Naive thymus-derived CD4-positive, alpha-beta T cell (primary cell): ENCODE data around the gene TNK2. TPM values are rescaled to one million over a fixed set of nuclear protein-coding genes. Genes with fewer than 3 reads are reported as not detected.

Experiments used
- ATAC-seq: fragments of 150-1000 bp; cut with Tn5 transposase; 2 replicates; pipeline ENCODE4 v1.10.0; 2021; ENCODE audit warnings: mild to moderate bottlenecking, moderate library complexity
- CTCF ChIA-PET: fragments of 350-600 bp; sonication (Branson Sonifier 250); formaldehyde crosslinking; loops from one replicate; lab custom pipeline; 2021; ENCODE audit warnings: antibody characterized with exemption; lab: Charles Lee
- POLR2A ChIA-PET: fragments of 350-600 bp; sonication (Branson Sonifier 250); formaldehyde crosslinking; loops from one replicate; lab custom pipeline; 2021; ENCODE audit warnings: antibody characterized with exemption, inconsistent platforms; lab: Charles Lee
- DNase-seq, 9 donors: peaks; one replicate each; pipeline versions ENCODE4 v3.0.0 to v3.0.0-alpha.2; 2020 to 2022; ENCODE audit warnings: mixed read lengths in 1 of 9
- H3K27ac ChIP-seq: one replicate; pipeline ENCODE4 v1.7.0; 2013; ENCODE audit warnings: mild to moderate bottlenecking, low read depth, low read length, moderate library complexity
- H3K27me3 ChIP-seq, 2 donors: one replicate each; pipeline ENCODE4 v1.7.0; 2013; ENCODE audit warnings: low read length in 2 of 2, mild to moderate bottlenecking in 2 of 2, moderate library complexity in 2 of 2; ENCODE audit not compliant: control insufficient read depth in 2 of 2, insufficient read depth in 2 of 2
- H3K36me3 ChIP-seq, 3 experiments: 1 replicate in 2 of 3; 2 replicates in 1 of 3; pipeline ENCODE4 v1.7.0; 2013; ENCODE audit warnings: low read length in 3 of 3, mild to moderate bottlenecking in 3 of 3, moderate library complexity in 1 of 3; ENCODE audit not compliant: insufficient read depth in 3 of 3, control insufficient read depth in 2 of 3
- H3K4me1 ChIP-seq, 2 donors: one replicate each; pipeline ENCODE4 v1.7.0; 2013; ENCODE audit warnings: low read length in 2 of 2, mild to moderate bottlenecking in 2 of 2, moderate library complexity in 1 of 2; ENCODE audit not compliant: control insufficient read depth in 2 of 2, insufficient read depth in 2 of 2
- H3K4me3 ChIP-seq: 2 replicates; pipeline ENCODE4 v1.7.0; 2013; ENCODE audit warnings: mild to moderate bottlenecking, low read length
- H3K9me3 ChIP-seq, 3 experiments: 1 replicate in 2 of 3; 2 replicates in 1 of 3; pipeline ENCODE4 v1.7.0; 2013; ENCODE audit warnings: low read length in 3 of 3; ENCODE audit not compliant: control insufficient read depth in 2 of 3
- H3K27ac Mint-ChIP-seq, 9 donors: one replicate each; pipeline ENCODE4 v1.8.0; 2020 to 2022; ENCODE audit warnings: mixed read lengths in 9 of 9, mild to moderate bottlenecking in 8 of 9, moderate library complexity in 5 of 9, inconsistent platforms in 2 of 9
- H3K27me3 Mint-ChIP-seq, 5 donors: one replicate each; pipeline ENCODE4 v1.8.0; 2021 to 2022; ENCODE audit warnings: mixed read lengths in 5 of 5, mild to moderate bottlenecking in 1 of 5
- H3K36me3 Mint-ChIP-seq, 5 donors: one replicate each; pipeline ENCODE4 v1.8.0; 2020 to 2022; ENCODE audit warnings: mixed read lengths in 5 of 5, mild to moderate bottlenecking in 3 of 5, inconsistent platforms in 1 of 5
- H3K4me1 Mint-ChIP-seq, 7 donors: one replicate each; pipeline ENCODE4 v1.8.0; 2020 to 2022; ENCODE audit warnings: mixed read lengths in 7 of 7, mild to moderate bottlenecking in 3 of 7, inconsistent platforms in 1 of 7
- H3K4me3 Mint-ChIP-seq, 10 donors: one replicate each; pipeline ENCODE4 v1.8.0; 2020 to 2022; ENCODE audit warnings: mild to moderate bottlenecking in 10 of 10, mixed read lengths in 10 of 10, moderate library complexity in 6 of 10, inconsistent platforms in 2 of 10
- H3K9me3 Mint-ChIP-seq, 11 donors: one replicate each; pipeline ENCODE4 v1.8.0; 2020 to 2022; ENCODE audit warnings: mixed read lengths in 11 of 11, mild to moderate bottlenecking in 4 of 11, inconsistent platforms in 1 of 11, moderate library complexity in 1 of 11
- intact Hi-C, 2 donors: fragments of 100-400 bp; cut with micrococcal nuclease; formaldehyde crosslinking; loops; one replicate each; pipeline ENCODE4 v1.15.1; 2023
- polyA plus RNA-seq, 2 donors: library from polyadenylated mRNA; unstranded; fragments of 300-500 nt; fragmentation: Illumina TruSeq; gene quantifications; one replicate each; pipeline ENCODE4 v1.2.3, GENCODE V29; 2021
- total RNA-seq, 6 experiments: library from RNA in 5 of 6; stranded (reverse) in 5 of 6; gene quantifications; 1 replicate in 5 of 6; 2 replicates in 1 of 6; pipeline ENCODE4 v1.2.3 and lab custom pipeline; 2021 to 2026

Gene TNK2
- total and polyA plus RNA-seq, 7 experiments from 2014 or later, result 2.0 to 196 (median 184) TPM

GRCh38 chr3:195879416-195880036 lies 28.8 kb downstream of the TNK2 start:
- Histone ChIP-seq H3K9me3 (no peaks in the 10 kb centered on the region), H3K27ac (peak overlapping the region; percentile 27), H3K27me3 (no peaks in the 10 kb centered on the region), H3K4me3 (no peak overlapping the region), H3K36me3 (peaks cover 0 to 78% (median 27%) of the 10 kb centered on the region in 3 experiments), H3K4me1 (no peaks in the 10 kb centered on the region)
- Mint-ChIP-seq H3K27ac (peak overlapping the region in 2 of 9 donors; percentile 33 to 45), H3K27me3 (no peaks in the 10 kb centered on the region), H3K4me1 (peaks cover 0 to 11% (median 0%) of the 10 kb centered on the region in 7 donors), H3K4me3 (no peak overlapping the region), H3K9me3 (no peaks in the 10 kb centered on the region), H3K36me3 (peaks cover 0 to 14% (median 0%) of the 10 kb centered on the region in 5 donors)
- ChIA-PET POLR2A (no interaction called here), CTCF (no interaction called here)
- ATAC-seq (no peak), DNase-seq (no peak)
- intact Hi-C loops, result no loop called here

GRCh38 chr3:195878424-195879274 lies 29.7 kb downstream of the TNK2 start:
- H3K27me3 Mint-ChIP-seq, result no peaks in the 10 kb centered on the region
- ATAC-seq (no peak), DNase-seq (no peak)
- Histone ChIP-seq H3K4me3 (no peak overlapping the region), H3K36me3 (peaks cover 0 to 80% (median 27%) of the 10 kb centered on the region in 3 experiments), H3K9me3 (no peaks in the 10 kb centered on the region), H3K27me3 (no peaks in the 10 kb centered on the region), H3K4me1 (no peaks in the 10 kb centered on the region), H3K27ac (no peak overlapping the region)
- H3K9me3 Mint-ChIP-seq, result no peaks in the 10 kb centered on the region
- H3K27ac Mint-ChIP-seq, result peak overlapping the region in 3 of 9 donors; percentile 8 to 45 (median 33)
- intact Hi-C loops, result no loop called here
- CTCF ChIA-PET, result no interaction called here
- H3K4me3 Mint-ChIP-seq, result no peak overlapping the region
- peaks cover 0 to 11% (median 0%) of the 10 kb centered on the region in 7 donors for H3K4me1 Mint-ChIP-seq
- POLR2A ChIA-PET, result no interaction called here
- peaks cover 0 to 9% (median 0%) of the 10 kb centered on the region in 5 donors for H3K36me3 Mint-ChIP-seq

- ATAC-seq (peak; percentile 14), DNase-seq (no peak)
- Mint-ChIP-seq H3K4me3 (no peak overlapping the region), H3K36me3 (peaks cover 0 to 9% (median 0%) of the 10 kb centered on the region in 5 donors), H3K4me1 (peaks cover 0 to 11% (median 0%) of the 10 kb centered on the region in 7 donors), H3K9me3 (no peaks in the 10 kb centered on the region), H3K27me3 (no peaks in the 10 kb centered on the region), H3K27ac (peak overlapping the region in 5 of 9 donors; percentile 8 to 65 (median 19))
- ChIA-PET POLR2A (no interaction called here), CTCF (no interaction called here)
- Histone ChIP-seq H3K27ac (no peak overlapping the region), H3K9me3 (no peaks in the 10 kb centered on the region), H3K4me1 (no peaks in the 10 kb centered on the region), H3K27me3 (no peaks in the 10 kb centered on the region), H3K4me3 (no peak overlapping the region), H3K36me3 (peaks cover 0 to 80% (median 27%) of the 10 kb centered on the region in 3 experiments)
- intact Hi-C loops, result no loop called here
These were observed 30.5 kb downstream of the TNK2 start for GRCh38 chr3:195877767-195878423.

GRCh38 chr3:195877136-195877715 lies 31.1 kb downstream of the TNK2 start:
- H3K9me3 ChIP-seq, result no peaks in the 10 kb centered on the region
- POLR2A ChIA-PET, result no interaction called here
- Mint-ChIP-seq H3K36me3 (peaks cover 0 to 9% (median 0%) of the 10 kb centered on the region in 5 donors), H3K27me3 (no peaks in the 10 kb centered on the region), H3K4me1 (peaks cover 0 to 11% (median 0%) of the 10 kb centered on the region in 7 donors), H3K27ac (peak overlapping the region in 3 of 9 donors; percentile 23 to 65 (median 48)), H3K9me3 (no peaks in the 10 kb centered on the region), H3K4me3 (no peak overlapping the region)
- CTCF ChIA-PET, result no interaction called here
- intact Hi-C loops, result no loop called here
- H3K4me3 ChIP-seq, result no peak overlapping the region
- no peaks in the 10 kb centered on the region for H3K27me3 ChIP-seq
- DNase-seq (no peak), ATAC-seq (no peak)
- peaks cover 0 to 80% (median 26%) of the 10 kb centered on the region in 3 experiments for H3K36me3 ChIP-seq
- H3K4me1 ChIP-seq, result no peaks in the 10 kb centered on the region
- no peak overlapping the region for H3K27ac ChIP-seq

- peak overlapping the region in 3 of 9 donors; percentile 12 to 53 (median 13) for H3K27ac Mint-ChIP-seq
- intact Hi-C loops, result no loop called here
- no peak overlapping the region for H3K4me3 ChIP-seq
- POLR2A ChIA-PET, result no interaction called here
- H3K9me3 ChIP-seq, result no peaks in the 10 kb centered on the region
- H3K27me3 Mint-ChIP-seq, result no peaks in the 10 kb centered on the region
- peaks cover 0 to 9% (median 0%) of the 10 kb centered on the region in 7 donors for H3K4me1 Mint-ChIP-seq
- H3K4me1 ChIP-seq, result no peaks in the 10 kb centered on the region
- H3K36me3 ChIP-seq, result peaks cover 0 to 80% (median 21%) of the 10 kb centered on the region in 3 experiments
- CTCF ChIA-PET, result interaction anchor here (1.3 kb wide), 1 partner anchor 17 kb away, joined by 6 read pairs; no protein-coding TSS in a partner anchor
- H3K27me3 ChIP-seq, result no peaks in the 10 kb centered on the region
- peak; percentile 52 for ATAC-seq
- H3K36me3 Mint-ChIP-seq, result peaks cover 0 to 9% (median 0%) of the 10 kb centered on the region in 5 donors
- H3K27ac ChIP-seq, result no peak overlapping the region
- DNase-seq, result no peak
- no peaks in the 10 kb centered on the region for H3K9me3 Mint-ChIP-seq
- no peak overlapping the region for H3K4me3 Mint-ChIP-seq
These were observed 31.9 kb downstream of the TNK2 start for GRCh38 chr3:195876297-195877064.
